H7 (cell line): Measurements from ENCODE around the gene CHST8. TPM values are rescaled to one million over a fixed set of nuclear protein-coding genes. Genes with fewer than 3 reads are reported as not detected.
A peak's percentile ranks its signal among the peaks of the same experiment; 100 is the strongest.

Source experiments
- DNase-seq: peaks from one replicate; pipeline ENCODE4 v3.0.0; 2012
- H3K27me3 ChIP-seq: 2 replicates; pipeline ENCODE4 v1.6.0; 2011; ENCODE audit warnings: mild to moderate bottlenecking, low read length; ENCODE audit not compliant: control insufficient read depth, insufficient read depth
- H3K36me3 ChIP-seq: replicated peaks from 2 replicates; pipeline ENCODE4 v1.5.1; 2011; ENCODE audit warnings: low read length; ENCODE audit not compliant: control insufficient read depth, insufficient read depth
- H3K4me3 ChIP-seq: 2 replicates; pipeline ENCODE4 v1.5.1; 2011; ENCODE audit warnings: low read depth, mild to moderate bottlenecking, control low read depth, low read length, moderate library complexity; ENCODE audit not compliant: insufficient read depth
- total RNA-seq: library from RNA; depleted of rRNA; stranded (reverse); fragments of >200 nt; shearing (Covaris generic); gene quantifications from 2 replicates; pipeline ENCODE4 v1.2.3, GENCODE V29; 2014

Gene CHST8
- total RNA-seq, 1 experiment from 2014 or later: 27.0 TPM

DNA sequence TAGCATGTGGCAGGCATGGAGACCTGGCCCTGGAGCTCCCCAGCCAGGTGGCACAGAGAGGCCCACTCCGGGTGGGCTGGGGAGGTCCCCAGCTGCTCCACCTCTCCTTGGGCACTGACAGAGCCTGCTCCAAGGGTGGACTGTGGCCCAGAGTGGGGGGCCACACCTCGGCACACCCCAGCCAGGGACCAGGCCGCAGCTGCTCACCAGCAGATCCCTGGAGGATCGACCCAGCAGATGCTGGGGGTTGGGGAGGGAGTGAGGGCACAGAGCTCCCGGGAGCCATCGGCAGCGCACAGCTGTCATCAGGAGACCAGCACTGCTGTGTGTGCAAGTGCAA, 102.9 kb downstream of the CHST8 start:
- Histone ChIP-seq H3K27me3 (no peaks in the 10 kb centered on the region), H3K36me3 (no peaks in the 10 kb centered on the region; the same call in 1 of the 2 replicates)
- DNase-seq: peak; percentile 46

DNA sequence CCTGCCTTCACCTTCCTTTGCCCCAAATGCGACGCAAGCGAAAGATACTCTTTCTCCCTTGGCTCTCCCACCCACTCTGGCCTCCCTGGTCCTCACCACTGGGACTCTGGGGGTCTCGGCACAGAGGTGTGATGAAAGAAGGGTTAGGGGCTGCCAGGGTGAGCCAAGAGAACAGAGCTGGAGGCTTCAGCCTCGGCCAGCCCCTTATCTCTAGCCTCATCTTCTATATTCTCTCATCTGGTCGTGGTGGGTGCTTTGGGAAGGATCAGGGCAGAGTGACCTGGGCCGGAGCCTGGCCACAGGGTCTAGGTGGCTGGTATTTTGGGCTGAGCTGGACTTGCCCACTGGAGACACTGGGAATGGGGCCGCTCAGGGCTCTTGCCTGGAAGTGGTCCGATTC, 103.8 kb downstream of the CHST8 start:
- DNase-seq: no peak
- no peaks in the 10 kb centered on the region for H3K36me3 ChIP-seq

More for the DNA sequence above, 102.9 kb downstream of the CHST8 start:
- H3K4me3 ChIP-seq: no peak overlapping the region

GRCh38 chr19:33726756-33727155, 105.0 kb downstream of the CHST8 start:
- Histone ChIP-seq H3K27me3 (no peaks in the 10 kb centered on the region), H3K4me3 (no peak overlapping the region), H3K36me3 (no peaks in the 10 kb centered on the region)
- DNase-seq: peak; percentile 48

More for the DNA sequence above, 103.8 kb downstream of the CHST8 start:
- Histone ChIP-seq H3K4me3 (no peak overlapping the region), H3K27me3 (no peaks in the 10 kb centered on the region)

DNA sequence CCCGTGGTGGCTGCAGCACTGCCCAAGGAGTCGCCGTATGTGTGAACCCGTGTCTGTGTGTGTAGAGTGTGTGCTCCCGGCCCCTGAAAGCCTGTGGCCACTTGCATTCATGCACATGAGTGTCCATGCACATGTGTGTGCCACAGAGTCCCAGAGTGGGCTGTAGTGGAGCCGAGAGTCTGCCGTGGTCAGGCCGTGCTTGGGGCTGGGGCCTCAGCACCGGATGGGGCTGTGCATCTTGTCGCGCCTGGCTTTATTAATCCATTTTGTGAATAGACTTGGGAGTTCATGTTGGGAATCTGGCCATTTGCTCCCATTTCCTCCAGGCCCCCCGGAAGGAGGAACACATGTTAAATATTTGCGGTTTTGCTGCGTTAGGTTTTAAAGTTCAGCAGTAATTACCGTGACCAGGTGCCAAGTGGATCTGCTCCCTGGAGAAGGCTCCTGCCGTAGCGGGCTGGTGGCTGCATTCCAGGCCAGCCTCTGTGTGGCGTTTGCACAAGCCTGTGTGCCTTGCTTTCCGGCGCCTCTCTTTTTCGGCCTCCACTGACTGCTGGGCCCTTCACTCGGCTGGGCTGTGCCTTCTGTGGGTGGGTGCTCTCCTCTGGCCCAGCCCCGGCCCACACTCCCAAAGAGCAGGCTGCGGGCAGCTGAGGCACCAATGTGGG, 105.7 kb downstream of the CHST8 start:
- Histone ChIP-seq H3K27me3 (no peaks in the 10 kb centered on the region), H3K36me3 (no peaks in the 10 kb centered on the region), H3K4me3 (no peak overlapping the region)
- peak; percentile 35 for DNase-seq

DNA sequence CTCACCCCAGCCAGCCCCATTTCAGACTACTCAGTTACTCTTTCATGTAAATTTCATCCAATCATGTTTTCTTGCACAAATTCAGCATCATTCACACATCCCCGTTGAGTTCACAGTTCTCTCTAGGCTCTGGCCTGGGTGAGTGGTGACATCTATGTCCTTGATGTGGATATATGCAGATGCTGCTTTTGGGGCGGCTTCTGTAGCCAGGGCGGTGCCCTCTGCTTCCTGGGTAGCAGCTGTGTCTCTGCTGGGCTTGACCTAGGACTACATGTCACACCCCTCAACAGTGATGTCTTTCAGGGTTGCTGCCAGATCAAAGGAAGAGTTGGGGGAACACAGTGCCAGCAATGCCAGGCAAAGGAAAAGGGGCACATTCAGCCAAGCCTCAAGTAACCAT, 106.4 kb downstream of the CHST8 start:
- H3K27me3 ChIP-seq: no peaks in the 10 kb centered on the region
- H3K4me3 ChIP-seq: no peak overlapping the region
- DNase-seq: no peak
- no peaks in the 10 kb centered on the region for H3K36me3 ChIP-seq

DNA sequence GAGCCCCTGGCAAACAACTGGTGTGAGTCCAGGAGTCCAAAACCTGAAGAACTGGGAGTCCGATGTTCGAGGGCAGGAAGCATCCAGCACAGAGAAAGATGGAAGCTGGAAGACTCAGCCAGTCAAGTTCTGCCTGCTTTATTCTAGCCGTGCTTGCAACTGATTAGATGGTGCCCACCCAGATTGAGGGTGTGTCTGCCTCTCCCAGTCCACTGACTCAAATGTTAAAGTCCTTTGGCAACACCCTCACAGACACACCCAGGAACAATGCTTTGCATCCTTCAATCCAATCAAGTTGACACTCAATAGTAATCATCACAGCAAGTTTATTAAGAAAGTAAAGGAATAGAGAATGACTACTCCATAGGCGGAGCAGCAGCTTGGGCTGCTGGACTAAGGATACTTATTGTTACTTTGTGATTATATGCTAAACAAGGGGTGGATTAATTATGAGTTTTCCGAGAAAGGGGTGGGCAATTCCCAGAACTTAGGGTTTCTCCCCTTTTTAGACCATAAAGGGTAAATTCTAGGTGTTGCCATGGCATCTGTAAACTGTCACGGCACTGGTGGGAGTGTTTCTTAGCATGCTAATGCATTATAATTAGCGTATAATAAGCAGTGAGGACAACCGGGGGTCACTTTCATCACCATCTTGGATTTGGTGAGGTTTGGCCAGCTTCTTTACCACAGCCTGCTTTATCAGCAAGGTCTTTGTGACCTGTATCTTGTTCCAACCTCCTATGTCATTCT, 109.3 kb downstream of the CHST8 start:
- Histone ChIP-seq H3K36me3 (no peaks in the 10 kb centered on the region), H3K4me3 (no peak overlapping the region), H3K27me3 (no peaks in the 10 kb centered on the region)
- DNase-seq: no peak

GRCh38 chr19:33731881-33732280, 110.1 kb downstream of the CHST8 start:
- no peaks in the 10 kb centered on the region for H3K27me3 ChIP-seq
- H3K36me3 ChIP-seq: no peaks in the 10 kb centered on the region
- no peak for DNase-seq
- H3K4me3 ChIP-seq: no peak overlapping the region

DNA sequence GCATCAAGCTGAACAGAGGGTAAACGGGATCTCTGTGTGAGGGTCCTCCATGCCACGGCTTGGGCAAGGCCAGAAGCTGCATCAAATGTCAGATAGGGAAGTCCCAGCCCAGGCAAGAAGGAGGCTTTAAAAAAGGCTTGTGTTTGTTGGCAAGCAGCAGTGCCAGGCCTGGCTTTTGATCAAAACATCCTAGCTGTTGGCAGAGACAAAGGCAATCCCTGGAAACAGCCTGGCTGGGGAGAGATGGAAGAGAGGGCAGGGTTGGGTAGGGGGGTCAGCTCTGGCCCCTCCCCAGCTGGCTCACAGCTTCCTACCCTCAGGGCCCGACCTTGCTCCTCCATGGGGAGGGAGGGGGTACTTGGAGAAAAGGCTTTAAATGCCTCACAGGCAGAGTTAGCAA, 113.2 kb downstream of the CHST8 start:
- Histone ChIP-seq H3K4me3 (no peak overlapping the region), H3K27me3 (no peaks in the 10 kb centered on the region), H3K36me3 (no peaks in the 10 kb centered on the region)
- DNase-seq: no peak

DNA sequence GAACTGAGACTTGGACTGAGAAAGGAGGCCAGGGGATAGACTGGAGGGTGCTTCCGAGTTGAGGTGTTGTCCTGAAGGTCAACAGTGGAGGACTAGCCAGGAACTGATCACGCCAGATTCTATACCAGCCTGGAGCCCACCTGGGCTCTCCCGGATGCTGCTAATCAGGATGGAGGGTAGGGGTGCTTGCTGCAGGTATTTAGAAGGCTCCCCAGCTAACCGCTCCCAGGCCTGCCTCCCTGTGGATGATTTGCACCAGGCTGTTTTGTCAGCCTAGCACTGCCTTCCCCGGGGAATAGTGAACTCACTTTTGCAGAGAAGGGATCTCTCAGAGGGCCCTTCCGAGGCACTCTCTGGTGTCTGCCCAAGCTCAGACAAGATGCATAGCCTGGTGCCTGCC, 114.4 kb downstream of the CHST8 start:
- DNase-seq: peak; percentile 44
- H3K36me3 ChIP-seq: no peaks in the 10 kb centered on the region
- no peak overlapping the region for H3K4me3 ChIP-seq
- H3K27me3 ChIP-seq: no peaks in the 10 kb centered on the region

DNA sequence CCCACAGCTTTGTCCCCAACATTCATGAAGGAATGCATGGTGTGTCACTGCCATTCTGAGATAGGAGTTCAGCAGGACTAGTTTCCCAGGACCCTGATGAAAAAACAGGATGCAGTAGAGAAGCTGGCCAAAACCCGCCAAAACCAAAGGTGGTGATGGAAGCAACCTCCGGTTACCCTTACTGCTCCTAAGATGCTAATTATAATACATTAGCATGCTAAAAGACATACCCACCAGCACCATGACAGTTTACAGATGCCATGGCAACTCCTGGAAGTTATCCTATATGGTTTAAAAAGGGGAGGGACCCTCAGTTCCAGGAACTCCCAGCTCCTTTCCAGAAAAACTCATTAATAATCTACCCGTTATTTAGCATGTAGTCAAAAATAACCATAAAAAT, 115.0 kb downstream of the CHST8 start:
- H3K27me3 ChIP-seq: no peaks in the 10 kb centered on the region
- DNase-seq: no peak
- H3K4me3 ChIP-seq: no peak overlapping the region
- H3K36me3 ChIP-seq: no peaks in the 10 kb centered on the region

DNA sequence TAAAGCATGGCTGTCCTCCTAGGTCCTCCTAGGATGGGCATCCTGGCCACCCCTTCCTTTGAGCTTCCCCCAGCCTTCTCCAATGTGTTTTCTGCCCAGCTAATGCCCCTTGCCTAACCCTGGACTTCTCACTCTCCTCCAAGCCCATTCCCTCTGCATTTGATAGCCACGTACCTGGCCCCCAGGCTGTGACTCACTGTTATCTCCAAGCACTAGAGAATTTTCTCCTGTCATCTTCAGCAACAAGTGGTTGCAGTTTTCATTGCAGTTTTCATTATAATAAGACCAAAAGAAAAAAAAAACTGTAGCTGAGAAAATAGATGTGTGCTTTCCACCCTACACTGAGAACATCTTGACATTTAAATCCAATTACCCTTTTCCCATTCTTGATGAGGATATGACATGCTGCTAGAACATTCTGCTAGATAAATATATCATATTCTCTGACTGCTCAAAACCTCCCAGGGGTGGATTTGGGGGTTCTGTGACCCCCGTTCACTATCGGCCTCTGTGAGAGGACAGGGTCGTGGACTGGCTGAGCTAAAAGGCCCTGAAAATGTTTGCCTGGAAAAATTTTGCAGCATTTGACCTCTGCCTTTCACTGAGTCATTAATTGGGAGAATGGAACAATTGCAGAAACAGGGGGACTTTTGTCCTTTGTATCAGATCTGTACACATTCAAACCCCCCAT, 116.1 kb downstream of the CHST8 start:
- no peak for DNase-seq
- Histone ChIP-seq H3K36me3 (no peaks in the 10 kb centered on the region), H3K27me3 (no peaks in the 10 kb centered on the region), H3K4me3 (no peak overlapping the region)

- Histone ChIP-seq H3K4me3 (no peak overlapping the region), H3K27me3 (no peaks in the 10 kb centered on the region; the same call in 1 of the 2 replicates), H3K36me3 (no peaks in the 10 kb centered on the region)
- DNase-seq: peak; percentile 89
Observed at GRCh38 chr19:33740811-33741396, 119.2 kb downstream of the CHST8 start.

DNA sequence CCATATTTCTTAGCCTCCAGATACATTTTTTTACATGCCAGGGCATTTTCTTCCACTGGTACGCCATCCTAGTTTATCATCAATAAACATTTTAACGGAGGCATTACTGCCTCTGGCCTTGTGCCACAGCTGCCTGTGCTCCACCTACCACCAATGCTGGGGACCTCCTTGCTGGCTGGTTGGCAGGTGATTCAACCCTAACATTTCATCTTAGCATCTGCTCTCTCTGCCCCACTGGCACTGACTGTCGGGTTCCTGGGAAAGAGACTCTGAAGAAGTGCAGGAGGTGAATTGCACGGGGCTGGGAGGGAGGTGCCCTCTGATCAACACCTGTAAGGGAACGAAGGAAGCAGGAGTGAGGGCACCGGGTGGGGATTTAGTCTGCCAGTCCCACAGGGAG, 123.5 kb downstream of the CHST8 start:
- no peak for DNase-seq
- no peak overlapping the region for H3K4me3 ChIP-seq
- no peaks in the 10 kb centered on the region; the same call in 1 of the 2 replicates for H3K36me3 ChIP-seq

GRCh38 chr19:33746159-33746558, 124.4 kb downstream of the CHST8 start:
- no peaks in the 10 kb centered on the region; the same call in 1 of the 2 replicates for H3K27me3 ChIP-seq
- no peak for DNase-seq
- no peak overlapping the region for H3K4me3 ChIP-seq

More for the DNA sequence above, 123.5 kb downstream of the CHST8 start:
- no peaks in the 10 kb centered on the region; the same call in 1 of the 2 replicates for H3K27me3 ChIP-seq

More at GRCh38 chr19:33746159-33746558, 124.4 kb downstream of the CHST8 start:
- no peaks in the 10 kb centered on the region; the same call in 1 of the 2 replicates for H3K36me3 ChIP-seq
